RWPE2 (cell line): ENCODE measurements around the gene APP.
"Not testable (repeated sequence)": the region's sequence is repeated elsewhere in the genome, so short reads cannot be mapped to it uniquely, and the experiment has no call there.

Experiments
- ATAC-seq: fragments of 200-7000 bp; cut with Tn5 transposase; 3 replicates; pipeline ENCODE4 v1.9.1; 2021; ENCODE audit warnings: low read depth
- DNase-seq: peaks from one replicate; pipeline ENCODE4 v3.0.0-alpha.2; 2020; ENCODE audit warnings: low spot score
- H3K27ac ChIP-seq: fragments of 450-650 bp; 2 replicates; pipeline ENCODE4 v1.5.1; 2017; ENCODE audit warnings: mild to moderate bottlenecking; ENCODE audit not compliant: poor library complexity, severe bottlenecking
- H3K27me3 ChIP-seq: fragments of 250-450 bp; sonication (Bioruptor Pico); 2 replicates; pipeline ENCODE4 v1.5.1; 2021; ENCODE audit warnings: mild to moderate bottlenecking, moderate library complexity; ENCODE audit not compliant: insufficient read depth, poor library complexity, severe bottlenecking
- H3K36me3 ChIP-seq: fragments of 250-450 bp; sonication (Bioruptor Pico); 2 replicates; pipeline ENCODE4 v1.5.1; 2020; ENCODE audit warnings: low read depth, mild to moderate bottlenecking, moderate library complexity
- H3K4me1 ChIP-seq: fragments of 250-450 bp; sonication (Bioruptor Pico); 2 replicates; pipeline ENCODE4 v1.5.1; 2021; ENCODE audit warnings: mild to moderate bottlenecking, moderate library complexity; ENCODE audit not compliant: insufficient read depth, poor library complexity, severe bottlenecking
- H3K4me3 ChIP-seq: fragments of 250-450 bp; sonication (Bioruptor Pico); 2 replicates; pipeline ENCODE4 v1.5.1; 2021; ENCODE audit warnings: mild to moderate bottlenecking, moderate library complexity; ENCODE audit not compliant: severe bottlenecking
- H3K9me3 ChIP-seq: fragments of 250-450 bp; sonication (Bioruptor Pico); 2 replicates; pipeline ENCODE4 v1.5.1; 2021; ENCODE audit warnings: mild to moderate bottlenecking, moderate library complexity; ENCODE audit not compliant: severe bottlenecking
- CTCF ChIP-seq: fragments of 450-650 bp; IDR thresholded peaks from one replicate; pipeline ENCODE4 v1.5.1; 2017; ENCODE audit warnings: mild to moderate bottlenecking, moderate library complexity; ENCODE audit not compliant: poor library complexity, severe bottlenecking

APP gene

GRCh38 chr21:26022598-26023337 is 147.8 kb downstream of the APP start:
- not testable (repeated sequence) for H3K27ac ChIP-seq, H3K9me3 ChIP-seq, H3K4me3 ChIP-seq, H3K4me1 ChIP-seq, ATAC-seq, H3K27me3 ChIP-seq, DNase-seq
- peaks cover 39% of the 10 kb centered on the region for H3K36me3 ChIP-seq

- Histone ChIP-seq H3K27me3 (no peaks in the 10 kb centered on the region), H3K36me3 (peaks cover 39% of the 10 kb centered on the region), H3K27ac (no peak overlapping the region), H3K4me3 (no peak overlapping the region), H3K4me1 (no peaks in the 10 kb centered on the region), H3K9me3 (no peaks in the 10 kb centered on the region)
- no peak for DNase-seq
- TF ChIP-seq CTCF = no peak
- ATAC-seq = no peak
These were observed 150.1 kb downstream of the APP start for GRCh38 chr21:26020510-26020909.

- H3K27ac ChIP-seq = no peak overlapping the region
- no peak for TF ChIP-seq CTCF
- ATAC-seq = no peak
These were observed 150.5 kb downstream of the APP start for GRCh38 chr21:26020081-26020480.

GRCh38 chr21:26019236-26019635 is 151.3 kb downstream of the APP start:
- ATAC-seq = no peak
- Histone ChIP-seq H3K9me3 (no peaks in the 10 kb centered on the region), H3K27ac (no peak overlapping the region), H3K4me3 (no peak overlapping the region), H3K36me3 (peaks cover 44% of the 10 kb centered on the region), H3K4me1 (no peaks in the 10 kb centered on the region), H3K27me3 (no peaks in the 10 kb centered on the region)
- DNase-seq = no peak
- TF ChIP-seq CTCF = no peak

More at GRCh38 chr21:26020081-26020480, 150.5 kb downstream of the APP start:
- H3K4me1 ChIP-seq = no peaks in the 10 kb centered on the region
- H3K9me3 ChIP-seq = no peaks in the 10 kb centered on the region
- no peak for DNase-seq
- H3K36me3 ChIP-seq = peaks cover 42% of the 10 kb centered on the region
- H3K4me3 ChIP-seq = no peak overlapping the region
- no peaks in the 10 kb centered on the region for H3K27me3 ChIP-seq

GRCh38 chr21:26013970-26014369 is 156.6 kb downstream of the APP start:
- no peak for DNase-seq
- no peak for ATAC-seq
- H3K9me3 ChIP-seq = no peaks in the 10 kb centered on the region
- H3K4me1 ChIP-seq = no peaks in the 10 kb centered on the region
- TF ChIP-seq CTCF = no peak
- no peak overlapping the region for H3K27ac ChIP-seq
- peaks cover 11% of the 10 kb centered on the region for H3K36me3 ChIP-seq
- H3K4me3 ChIP-seq = no peak overlapping the region
- no peaks in the 10 kb centered on the region for H3K27me3 ChIP-seq

- H3K27me3 ChIP-seq, DNase-seq, H3K27ac ChIP-seq, H3K4me3 ChIP-seq, H3K9me3 ChIP-seq, H3K4me1 ChIP-seq, ATAC-seq: not testable (repeated sequence)
- peaks cover 11% of the 10 kb centered on the region for H3K36me3 ChIP-seq
These were observed 158.1 kb downstream of the APP start for GRCh38 chr21:26012482-26012881.
